ENCODE measurements around the gene PTBP1.

PTBP1 gene

GRCh38 chr19:796692-797527 lies at the start of gene PTBP1:
TSS of gene PTBP1 (plus strand) at chr19:797452. CDS start at chr19:797498, 46 bp downstream.
- peak; percentile 100 for DNase-seq (ENCODE audit: low spot score)

GRCh38 chr19:748274-748598 lies 49.0 kb upstream of the PTBP1 start:
- no peak for DNase-seq (ENCODE audit: low spot score)

GRCh38 chr19:749811-750210 lies 47.4 kb upstream of the PTBP1 start:
- no peak for DNase-seq (ENCODE audit: low spot score)

GRCh38 chr19:750640-751423 lies 46.4 kb upstream of the PTBP1 start, which contains the start of gene MISP:
TSS of gene MISP (plus strand) at chr19:751112. CDS start at chr19:756947, 5,835 bp downstream.
- no peak for DNase-seq (ENCODE audit: low spot score)

GRCh38 chr19:751501-752341 lies 45.5 kb upstream of the PTBP1 start:
- no peak for DNase-seq (ENCODE audit: low spot score)

GRCh38 chr19:752652-753517 lies 44.4 kb upstream of the PTBP1 start:
- DNase-seq (ENCODE audit: low spot score): no peak

- DNase-seq (ENCODE audit: low spot score): no peak
Measured at GRCh38 chr19:754530-754929, 42.7 kb upstream of the PTBP1 start.

GRCh38 chr19:755063-755462 lies 42.2 kb upstream of the PTBP1 start:
- no peak for DNase-seq (ENCODE audit: low spot score)

- peak; percentile 13 for DNase-seq (ENCODE audit: low spot score)
Measured at GRCh38 chr19:756236-756635, 41.0 kb upstream of the PTBP1 start.

- DNase-seq (ENCODE audit: low spot score): no peak
Measured at GRCh38 chr19:756821-757688, 40.2 kb upstream of the PTBP1 start.

- no peak for DNase-seq (ENCODE audit: low spot score)
Measured at GRCh38 chr19:757811-758668, 39.2 kb upstream of the PTBP1 start.

GRCh38 chr19:763181-763580 lies 34.1 kb upstream of the PTBP1 start:
- DNase-seq (ENCODE audit: low spot score): no peak

GRCh38 chr19:763869-764268 lies 33.4 kb upstream of the PTBP1 start:
- no peak for DNase-seq (ENCODE audit: low spot score)

- no peak for DNase-seq (ENCODE audit: low spot score)
Measured at GRCh38 chr19:764301-764700, 33.0 kb upstream of the PTBP1 start.

GRCh38 chr19:765179-765738 lies 32.0 kb upstream of the PTBP1 start:
- DNase-seq (ENCODE audit: low spot score): no peak

- DNase-seq (ENCODE audit: low spot score): no peak
Measured at GRCh38 chr19:768424-768823, 28.8 kb upstream of the PTBP1 start.

GRCh38 chr19:769616-770015 lies 27.6 kb upstream of the PTBP1 start:
- DNase-seq (ENCODE audit: low spot score): no peak

GRCh38 chr19:771332-771785 lies 25.9 kb upstream of the PTBP1 start:
- DNase-seq (ENCODE audit: low spot score): peak; percentile 24

GRCh38 chr19:772063-772462 lies 25.2 kb upstream of the PTBP1 start:
- DNase-seq (ENCODE audit: low spot score): no peak

Data from activated CD4-positive, alpha-beta T cell treated with anti-CD3 and anti-CD28 coated beads, Interleukin-2, Interleukin-4, amounts not matched to agents 100 ng/mL and 50 ng/mL, durations not matched to agents 16 hours and 8 hours (primary cell).